HG03565 (cell line): ENCODE results near the gene ARHGAP24.
A peak's percentile ranks its signal among the peaks of the same experiment; 100 is the strongest.
"Not testable (repeated sequence)": the region's sequence is repeated elsewhere in the genome, so short reads cannot be mapped to it uniquely, and the experiment has no call there.

Experiments
- ATAC-seq: cut with Tn5 transposase; IDR thresholded peaks from one replicate; pipeline ENCODE4 v1.9.1; 2021; ENCODE audit warnings: mild to moderate bottlenecking, moderate library complexity; ENCODE audit not compliant: unreplicated experiment

Gene ARHGAP24

DNA sequence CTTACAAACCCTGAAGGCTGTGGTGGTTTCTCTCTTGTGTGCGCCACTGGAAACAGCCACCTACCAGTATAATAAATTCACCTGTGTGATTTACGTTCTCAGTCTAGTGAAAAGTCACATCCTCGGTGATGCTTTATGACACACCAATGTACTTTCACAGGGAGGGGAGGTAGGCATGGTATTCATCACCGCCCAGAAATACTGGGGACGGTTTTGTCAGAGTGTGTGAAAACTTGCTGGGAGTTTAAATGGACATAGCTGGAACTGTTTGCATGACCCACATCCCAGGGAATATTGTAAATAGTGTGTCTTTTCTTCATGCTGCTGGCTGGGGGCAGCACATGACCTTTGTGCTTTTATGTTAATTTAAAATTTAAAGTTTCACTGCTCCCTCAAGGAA, 463.1 kb downstream of the ARHGAP24 start:
- ATAC-seq: no peak

DNA sequence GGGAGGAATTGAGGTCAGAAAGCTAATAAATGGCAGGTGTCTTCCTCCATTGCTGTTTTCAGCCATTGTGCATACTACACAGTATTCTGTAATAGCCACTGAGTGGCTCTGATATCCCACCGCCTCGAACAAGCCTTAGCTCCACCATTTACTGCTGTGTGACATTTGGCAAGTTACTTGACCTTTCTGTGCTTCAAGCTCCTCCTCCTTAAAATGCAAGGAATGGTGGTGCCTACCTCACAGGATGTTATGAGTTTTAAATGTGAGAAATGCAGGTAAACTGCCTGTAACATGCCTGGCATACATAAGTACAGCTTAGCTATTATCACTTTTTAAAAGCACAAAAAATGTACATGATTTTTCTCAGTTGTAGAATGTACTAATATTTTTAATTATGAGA, 464.0 kb downstream of the ARHGAP24 start:
- ATAC-seq: no peak

DNA sequence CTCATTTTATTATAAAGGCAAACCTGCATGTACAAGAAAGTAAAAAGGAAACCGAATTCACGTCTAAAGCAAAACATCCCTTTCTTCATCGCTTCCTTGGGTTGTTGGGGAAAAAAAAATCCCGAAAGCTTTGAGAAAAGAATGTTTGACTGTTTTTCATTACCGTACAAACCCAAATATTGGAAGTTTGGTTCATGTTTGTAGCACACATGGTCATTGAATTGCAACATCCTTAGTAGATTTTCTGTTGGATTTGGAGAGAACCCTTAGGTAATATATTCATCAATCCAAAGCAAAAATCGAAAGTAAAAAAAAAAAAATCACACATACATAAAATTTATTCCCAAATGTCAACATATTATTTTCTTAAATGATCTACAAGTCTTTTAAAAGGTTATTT, 464.6 kb downstream of the ARHGAP24 start:
- no peak for ATAC-seq

DNA sequence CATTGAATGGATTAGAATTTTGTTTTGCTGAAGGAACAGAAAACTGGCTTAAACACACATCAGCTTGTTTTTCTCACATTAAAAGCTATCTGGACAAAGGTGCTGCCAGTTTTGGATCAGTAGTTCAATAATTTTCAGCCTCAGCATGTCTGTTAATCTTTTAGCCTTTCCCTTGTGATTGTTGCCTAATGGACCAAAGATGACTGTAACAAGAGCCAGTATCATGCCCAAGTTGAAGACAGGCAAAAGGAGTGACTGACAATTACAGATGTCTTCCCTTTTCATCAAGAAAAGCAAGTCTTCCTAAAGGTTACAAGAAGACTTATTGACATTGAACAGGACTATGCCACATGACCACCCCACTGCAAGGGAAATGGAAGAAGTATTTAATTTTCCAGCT, 465.2 kb downstream of the ARHGAP24 start:
- ATAC-seq: no peak

DNA sequence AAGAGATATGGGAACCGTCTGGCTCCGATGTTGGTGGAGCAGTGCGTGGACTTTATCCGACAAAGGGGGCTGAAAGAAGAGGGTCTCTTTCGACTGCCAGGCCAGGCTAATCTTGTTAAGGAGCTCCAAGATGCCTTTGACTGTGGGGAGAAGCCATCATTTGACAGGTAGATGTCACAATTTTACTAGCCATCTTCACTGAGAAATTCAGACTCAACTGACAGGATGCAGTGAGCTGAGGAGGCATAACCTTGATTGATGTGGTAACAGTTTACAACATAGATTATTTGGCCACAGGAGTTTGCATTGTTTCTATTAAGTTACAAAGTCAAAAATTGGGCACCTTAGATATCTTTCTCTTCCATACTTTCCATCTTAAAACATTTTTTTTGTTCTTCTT, 467.2 kb downstream of the ARHGAP24 start:
- no peak for ATAC-seq

DNA sequence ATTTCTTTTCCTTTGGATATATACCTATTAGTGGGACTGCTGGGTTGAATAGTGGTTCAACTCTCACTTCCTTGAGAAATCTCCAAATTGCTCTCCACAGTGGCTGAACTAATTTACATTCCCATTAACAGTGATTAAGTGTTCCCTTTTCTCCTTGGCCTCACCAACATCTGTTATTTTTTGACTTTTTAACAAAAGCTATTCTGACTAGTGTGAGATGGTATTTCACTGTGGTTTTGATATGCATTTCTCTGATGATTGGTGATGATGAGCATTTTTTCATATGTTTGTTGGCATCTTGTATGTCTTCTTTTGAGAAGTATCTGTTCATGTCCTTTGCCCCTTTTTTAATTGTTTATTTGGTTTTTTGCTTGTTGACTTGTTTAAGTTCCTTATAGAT, 471.9 kb downstream of the ARHGAP24 start:
- no peak for ATAC-seq

DNA sequence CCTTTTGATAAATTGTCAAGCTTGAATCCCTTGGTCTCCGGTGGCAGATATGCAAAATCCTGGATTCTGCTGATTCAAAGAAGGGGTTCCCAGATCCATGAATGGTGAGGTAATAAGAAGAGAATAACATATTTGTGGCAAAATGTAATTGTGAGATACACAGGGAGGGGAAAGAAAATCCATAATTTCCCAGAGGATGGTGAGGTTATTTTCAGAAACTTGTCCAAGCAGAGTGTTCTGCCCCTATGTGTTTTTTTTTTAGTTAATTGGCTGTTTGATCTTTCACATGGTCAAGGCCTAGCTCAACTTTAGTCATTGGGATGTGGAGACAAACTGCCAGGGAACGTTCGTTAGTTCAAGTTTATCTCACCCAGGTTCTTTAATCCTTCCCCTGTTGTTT, 476.1 kb downstream of the ARHGAP24 start:
- ATAC-seq: no peak

DNA sequence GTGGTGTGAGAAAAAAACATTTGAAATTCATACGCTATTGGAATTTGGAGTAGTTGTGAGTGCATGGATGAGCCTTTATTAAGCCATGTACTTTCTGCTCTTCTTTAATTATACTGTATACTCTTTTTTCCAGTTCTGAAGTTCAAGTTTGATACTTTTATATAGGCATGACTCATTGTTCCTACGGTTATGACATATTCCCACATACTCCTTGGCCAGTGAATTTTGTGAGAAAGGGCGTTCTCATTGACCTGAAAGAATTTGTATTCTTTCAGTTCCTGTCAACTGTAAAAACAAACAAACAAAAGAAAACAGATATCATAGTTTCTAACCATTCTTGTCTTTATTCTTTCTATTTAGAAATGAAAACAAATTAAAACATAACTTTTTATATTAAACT, 477.6 kb downstream of the ARHGAP24 start:
- ATAC-seq: no peak

DNA sequence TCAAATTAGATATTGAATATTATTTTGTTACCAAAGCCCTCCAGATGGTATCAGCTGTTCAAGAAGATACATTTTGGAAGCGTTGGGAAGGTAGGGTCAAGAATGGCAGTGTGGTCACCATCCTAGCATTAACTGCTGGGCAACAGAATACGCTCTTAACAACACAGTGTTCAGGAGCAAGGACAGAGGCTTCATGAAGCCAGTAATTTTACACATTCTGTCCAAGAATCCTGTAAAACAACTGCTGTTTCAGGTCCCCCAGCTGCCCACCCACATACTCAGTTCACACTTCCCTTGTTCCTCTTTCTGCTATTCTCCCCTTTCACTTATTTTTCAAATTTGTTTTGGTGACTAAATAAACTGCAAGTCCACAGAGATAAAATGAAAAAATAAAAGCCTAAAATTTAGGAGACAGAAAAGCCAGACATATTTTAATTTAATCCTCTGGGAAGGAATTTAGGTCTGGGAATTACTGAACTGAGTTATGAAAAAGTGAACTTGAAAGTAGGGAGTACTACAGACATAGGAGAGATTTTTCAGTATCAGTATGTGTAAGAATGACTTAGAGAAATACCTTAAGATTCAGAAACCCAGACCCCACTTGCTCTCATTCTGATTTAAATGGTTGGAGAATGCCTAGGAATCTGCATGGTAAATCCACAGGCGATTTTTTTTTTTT, 478.2 kb downstream of the ARHGAP24 start:
- ATAC-seq: no peak

DNA sequence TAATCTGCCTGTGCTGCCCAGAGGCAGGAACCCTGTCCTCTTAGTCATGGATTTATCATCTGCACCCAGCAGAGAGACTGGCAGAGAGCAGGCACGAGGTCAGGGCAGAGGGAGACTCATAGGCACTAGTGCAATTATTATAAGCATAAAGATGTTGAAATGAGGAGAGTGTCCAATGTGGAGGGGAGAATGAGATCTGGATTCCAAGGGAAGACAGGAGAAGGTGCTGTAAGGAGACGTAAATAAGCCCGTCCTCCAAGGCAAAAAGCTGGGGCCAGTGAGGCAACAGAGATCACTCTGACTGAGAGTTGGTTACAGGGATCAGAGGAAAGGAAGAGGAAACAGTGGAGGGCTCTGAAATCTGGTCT, 478.7 kb downstream of the ARHGAP24 start:
- no peak for ATAC-seq

DNA sequence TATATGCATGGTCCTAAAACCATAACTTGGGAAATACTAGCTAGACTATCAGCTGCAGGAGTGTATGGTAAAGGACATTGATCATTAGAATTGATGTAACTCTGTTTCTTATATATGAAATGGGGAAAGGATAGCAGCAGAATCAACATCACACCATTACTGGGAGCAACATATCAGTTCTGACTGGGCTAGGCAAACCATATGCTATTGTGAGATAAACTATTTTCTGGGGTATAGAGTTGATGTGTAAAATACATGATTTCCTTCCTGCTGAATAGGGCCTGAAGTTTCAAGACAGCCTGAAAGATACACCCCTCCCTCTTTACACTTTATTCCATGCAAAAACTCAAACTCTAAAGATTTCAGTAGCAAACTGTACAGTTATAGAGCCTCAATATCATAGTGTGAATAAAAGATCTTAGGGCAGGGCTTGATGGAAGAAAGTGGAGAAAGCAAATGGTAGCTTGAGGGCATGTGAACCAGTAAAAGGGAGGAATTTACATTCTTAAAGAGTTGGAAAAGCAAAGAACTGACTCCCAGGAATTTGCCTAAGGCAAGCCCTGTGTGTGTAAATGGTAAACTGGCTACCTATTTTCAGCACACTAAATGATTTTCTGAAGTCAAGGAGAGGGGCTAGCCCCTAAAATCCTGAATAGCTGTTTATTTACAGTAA, 480.8 kb downstream of the ARHGAP24 start:
- ATAC-seq: no peak

DNA sequence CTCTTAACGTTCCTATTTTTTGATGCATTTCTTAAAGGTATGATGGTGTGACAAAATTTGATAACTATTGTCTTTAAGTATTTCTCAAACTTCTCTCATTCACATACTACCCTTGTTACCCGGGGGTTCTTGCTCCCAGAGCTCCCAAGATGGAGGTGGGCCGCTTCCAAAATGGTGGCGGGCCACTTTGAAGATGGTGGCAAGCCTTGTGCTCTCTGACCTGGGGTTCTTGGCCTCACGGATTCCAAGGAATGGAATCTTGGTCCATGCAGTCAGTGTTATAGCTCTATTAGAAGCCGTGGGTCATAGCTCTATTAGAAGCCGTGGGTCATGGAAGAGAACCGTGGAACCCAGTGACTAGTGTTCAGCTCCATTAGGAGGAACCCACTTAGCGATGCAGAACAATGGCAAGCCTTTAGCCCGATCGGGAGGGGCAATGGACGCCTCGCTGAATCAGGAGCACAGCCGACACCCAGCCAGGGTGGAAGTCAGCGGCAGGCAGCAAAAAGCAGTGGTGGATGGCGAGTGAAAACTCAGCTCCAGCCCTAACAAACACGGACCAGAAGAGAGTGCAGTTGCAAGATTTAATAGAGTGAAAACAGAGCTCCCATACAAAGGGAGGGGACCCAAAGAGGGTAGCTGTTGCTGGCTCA, 481.5 kb downstream of the ARHGAP24 start:
- no peak for ATAC-seq

DNA sequence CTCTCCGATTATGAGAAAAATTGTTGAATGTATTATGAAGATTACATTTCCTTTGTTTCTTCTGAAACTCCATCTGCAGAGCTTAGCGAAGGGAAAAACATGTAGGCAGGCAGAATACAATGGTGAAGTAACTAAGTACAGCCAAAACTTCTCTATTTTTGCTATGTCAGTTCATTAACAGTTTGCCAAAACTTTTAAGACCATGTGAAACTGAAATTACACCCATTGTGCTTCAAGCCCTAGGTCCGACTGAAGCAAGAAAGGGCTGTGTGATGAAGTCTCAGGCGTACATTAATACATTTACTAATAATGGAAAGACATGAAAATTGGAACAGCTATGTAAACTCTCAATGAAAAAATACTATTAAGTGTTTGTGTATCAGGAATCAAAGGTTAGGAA, 486.9 kb downstream of the ARHGAP24 start:
- ATAC-seq: no peak

DNA sequence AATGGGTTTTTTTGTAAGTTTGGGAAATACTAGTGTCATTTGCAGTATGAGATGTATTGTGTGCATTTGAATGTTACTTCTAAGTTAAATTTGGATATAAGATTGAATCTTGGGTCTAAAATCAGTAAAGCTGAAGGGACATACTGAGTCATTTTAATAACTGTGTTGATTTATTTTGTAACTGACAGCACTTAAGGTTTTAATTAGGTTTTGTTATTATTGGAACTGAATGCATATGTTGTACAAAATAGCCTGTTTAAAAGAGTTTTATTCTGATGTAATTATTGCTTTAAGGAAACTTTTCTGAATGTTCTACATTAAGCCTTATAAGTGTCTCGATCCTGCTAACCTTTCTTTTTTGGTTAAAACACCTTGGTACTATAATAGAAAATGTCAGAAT, 488.3 kb downstream of the ARHGAP24 start:
- no peak for ATAC-seq

DNA sequence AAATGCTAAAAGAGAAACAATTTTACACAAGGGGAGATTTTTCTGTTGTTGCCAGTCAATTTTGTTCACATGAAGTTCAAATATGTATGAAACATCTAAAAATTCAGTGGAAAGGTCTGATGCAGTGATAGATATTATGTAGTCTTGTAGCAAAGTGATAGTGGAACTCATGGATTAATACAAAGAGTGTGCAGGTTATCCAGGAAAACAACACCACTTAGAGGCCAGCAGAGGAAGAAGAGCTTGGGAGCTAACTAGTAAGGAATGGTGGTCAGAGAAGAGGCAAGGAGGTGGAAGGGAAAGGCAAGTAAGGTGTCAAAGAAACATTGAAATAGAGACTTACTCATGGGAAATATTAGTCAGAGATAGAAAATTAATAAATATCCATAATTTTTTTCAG, 489.3 kb downstream of the ARHGAP24 start:
- no peak for ATAC-seq

DNA sequence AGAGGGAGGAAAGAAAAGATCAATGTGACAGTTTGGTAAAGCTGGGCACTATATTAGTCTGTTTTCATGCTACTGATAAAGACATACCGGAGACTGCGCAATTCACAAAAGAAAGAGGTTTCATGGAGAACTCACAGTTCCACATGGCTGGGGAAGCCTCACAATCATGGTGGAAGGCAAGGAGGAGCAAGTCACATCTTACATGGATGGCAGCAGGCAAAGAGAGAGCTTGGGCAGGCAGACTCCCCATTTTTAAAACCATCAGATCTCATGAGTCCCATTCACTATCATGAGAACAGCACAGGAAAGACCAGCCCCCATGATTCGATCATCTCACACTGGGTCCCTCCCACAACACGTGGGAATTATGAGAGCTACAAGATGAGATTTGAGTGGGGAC, 490.1 kb downstream of the ARHGAP24 start:
- ATAC-seq: not testable (repeated sequence)

DNA sequence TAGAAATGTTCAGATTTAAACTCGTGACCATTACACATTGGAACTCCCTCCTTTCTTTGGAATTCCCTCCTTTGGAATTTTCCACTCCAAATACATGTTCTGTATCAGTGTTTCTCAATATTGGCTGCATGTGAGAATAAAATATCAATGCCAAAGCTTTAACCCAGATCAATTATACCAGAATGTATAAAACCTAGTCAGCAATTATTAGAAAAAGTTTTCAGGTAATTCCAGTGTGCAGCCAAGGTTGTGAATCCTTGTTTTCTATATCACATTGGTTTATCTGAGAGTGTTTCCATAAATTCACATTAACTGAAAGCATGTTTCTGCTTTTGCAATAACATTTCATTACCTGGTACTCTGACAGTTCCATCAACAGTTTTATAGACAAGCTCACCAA, 490.6 kb downstream of the ARHGAP24 start:
- ATAC-seq: no peak

DNA sequence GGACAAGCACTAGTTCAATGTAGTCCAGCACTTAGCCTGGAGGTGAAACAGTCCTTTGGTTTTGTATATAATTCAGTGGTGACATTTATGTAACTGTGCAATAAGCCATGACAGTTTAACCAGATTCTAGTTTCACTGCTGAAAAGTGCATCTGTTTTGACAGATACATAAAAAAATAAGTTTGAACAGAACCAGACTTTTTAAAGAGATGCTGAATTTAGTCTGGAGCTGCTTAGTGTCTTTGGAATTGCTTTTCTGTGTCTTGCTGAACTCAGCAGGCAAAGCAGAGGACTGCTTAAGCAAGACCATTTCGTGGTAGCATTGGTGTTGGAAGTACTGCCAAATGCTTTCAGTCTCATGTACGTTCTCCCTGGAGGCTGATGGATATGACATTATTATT, 491.4 kb downstream of the ARHGAP24 start:
- ATAC-seq: no peak

DNA sequence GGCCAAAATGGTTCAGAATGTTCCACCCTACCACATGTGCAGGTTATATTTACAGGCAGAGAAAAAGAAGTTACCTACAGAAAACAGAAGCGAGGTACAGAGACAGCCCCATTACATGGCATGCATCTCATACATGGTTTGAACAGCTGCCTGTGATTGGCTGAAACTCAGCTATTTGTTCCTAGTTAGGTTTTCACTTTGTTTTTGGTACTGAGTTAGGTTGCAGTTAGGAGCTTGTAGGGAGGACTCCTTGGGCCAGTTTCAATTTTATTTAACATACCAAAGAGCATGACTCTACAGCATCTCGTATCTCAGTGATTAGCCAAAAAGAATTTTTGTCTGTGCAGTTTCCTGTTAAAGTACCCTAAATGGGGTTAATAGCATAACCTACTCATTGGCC, 492.9 kb downstream of the ARHGAP24 start:
- ATAC-seq: no peak

DNA sequence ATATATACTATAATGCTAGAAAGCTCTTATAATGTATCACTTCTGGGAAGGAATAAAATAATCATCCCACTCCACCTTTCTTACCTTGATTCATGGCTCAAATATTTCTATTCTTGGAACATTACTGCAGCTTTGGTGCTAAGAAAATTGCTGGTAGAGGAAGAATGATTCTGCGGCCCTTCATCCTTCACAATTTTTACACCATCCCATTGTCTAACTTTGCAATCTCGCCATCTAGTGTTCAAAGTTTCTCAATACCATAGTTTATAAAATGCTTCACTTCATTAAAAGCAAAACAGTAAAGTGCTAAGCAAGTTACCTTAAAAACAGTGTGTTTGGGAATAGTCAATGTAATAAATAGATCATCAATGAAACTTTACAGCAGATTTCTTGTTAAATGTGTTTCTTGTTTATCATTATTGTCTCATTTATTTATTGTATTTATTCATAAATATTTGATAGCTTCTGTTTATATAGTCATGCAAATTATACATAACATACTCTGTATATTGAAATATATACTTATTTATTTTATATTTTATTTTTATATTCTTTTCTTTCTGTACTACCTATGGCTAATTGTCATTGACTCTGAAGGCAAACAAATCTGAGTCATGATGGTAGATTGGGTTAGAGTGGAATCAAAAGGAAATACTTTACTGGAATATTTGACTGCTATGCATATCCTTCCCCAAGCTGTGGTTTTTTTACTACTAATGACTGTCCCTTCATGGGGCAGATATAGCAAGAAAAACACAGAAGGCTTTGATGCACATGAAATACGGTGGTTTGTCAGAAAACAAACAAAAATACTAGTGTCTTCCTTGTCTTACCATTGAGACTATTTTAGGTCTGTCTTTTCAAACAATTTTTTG, 494.2 kb downstream of the ARHGAP24 start:
- ATAC-seq: peak; percentile 67

DNA sequence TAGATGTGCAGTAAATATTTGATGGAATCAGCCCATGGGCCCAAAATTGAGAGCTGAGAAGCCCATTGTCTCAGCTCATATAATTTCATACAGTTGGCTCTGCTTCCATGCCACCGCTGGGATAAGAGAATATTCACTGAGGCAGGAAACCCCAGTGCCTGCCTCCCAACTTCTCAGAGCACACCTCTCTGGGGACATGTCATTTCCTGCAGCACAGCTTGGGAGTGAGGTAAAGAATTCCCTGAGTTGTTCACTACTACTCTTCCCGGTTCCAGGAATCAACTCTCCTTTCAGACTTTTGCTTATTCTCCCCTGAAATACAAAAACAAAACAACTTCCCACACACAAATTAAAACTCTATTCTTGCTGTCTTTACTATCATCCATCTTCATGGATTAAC, 495.6 kb downstream of the ARHGAP24 start:
- ATAC-seq: no peak
